H1 (cell line): ENCODE results near the gene ZNF813. TPM values are rescaled to one million over a fixed set of nuclear protein-coding genes. Genes with fewer than 3 reads are reported as not detected.
A peak's percentile ranks its signal among the peaks of the same experiment; 100 is the strongest.

Experiments used
- CTCF ChIA-PET: fragments of 300-600 bp; sonication (Branson Sonifier 250); formaldehyde crosslinking; loops from one replicate; lab custom pipeline; 2021; ENCODE audit not compliant: partially characterized antibody; lab: Charles Lee
- POLR2A ChIA-PET: fragments of 300-600 bp; sonication (Branson Sonifier 250); formaldehyde crosslinking; loops from one replicate; lab custom pipeline; 2021; ENCODE audit warnings: inconsistent platforms; ENCODE audit not compliant: partially characterized antibody; lab: Charles Lee
- DNase-seq, 2 experiments: peaks; one replicate each; pipeline versions ENCODE4 v3.0.0 to v3.0.0-alpha.2; 2010 to 2022; ENCODE audit warnings: low spot score in 2 of 2, low read depth in 1 of 2, mixed read lengths in 1 of 2
- FAIRE-seq: peaks from 2 replicates; lab custom pipeline; 2011; peaks lifted over from hg19 to GRCh38; lab: Jason Lieb, UNC
- H2AFZ ChIP-seq: 2 replicates; pipeline ENCODE4 v1.8.1; 2012; ENCODE audit warnings: low read length, inconsistent platforms
- H2AK5ac ChIP-seq: 2 replicates; pipeline ENCODE4 v1.6.1; 2013; ENCODE audit warnings: low read depth, low read length
- H2BK120ac ChIP-seq: replicated peaks from 2 replicates; pipeline ENCODE3; 2013; ENCODE audit warnings: low read depth, low read length, inconsistent platforms
- H2BK12ac ChIP-seq: 2 replicates; pipeline ENCODE4 v1.6.1; 2013; ENCODE audit warnings: low read depth, low read length
- H2BK15ac ChIP-seq: 2 replicates; pipeline ENCODE4 v1.6.1; 2013; ENCODE audit warnings: low read length
- H2BK20ac ChIP-seq: 2 replicates; pipeline ENCODE4 v1.6.1; 2013; ENCODE audit warnings: low read length
- H2BK5ac ChIP-seq: 2 replicates; pipeline ENCODE4 v1.6.1; 2013; ENCODE audit warnings: low read depth, low read length
- H3K14ac ChIP-seq: 2 replicates; pipeline ENCODE4 v1.6.1; 2013; ENCODE audit warnings: inconsistent platforms; ENCODE audit not compliant: insufficient read length
- H3K18ac ChIP-seq: 2 replicates; pipeline ENCODE4 v1.6.1; 2013; ENCODE audit warnings: low read length; ENCODE audit errors: extremely low read depth
- H3K23ac ChIP-seq: 2 replicates; pipeline ENCODE4 v1.6.1; 2013; ENCODE audit warnings: inconsistent platforms; ENCODE audit not compliant: insufficient read length
- H3K23me2 ChIP-seq: 2 replicates; pipeline ENCODE4 v1.6.1; 2013; ENCODE audit warnings: low read depth, low read length
- H3K27ac ChIP-seq: 2 replicates; pipeline ENCODE4 v1.6.1; 2011; ENCODE audit warnings: low read depth, low read length, inconsistent platforms
- H3K27me3 ChIP-seq, 4 experiments: replicated peaks in 1 of 4; 1 replicate in 1 of 4; 2 replicates in 3 of 4; pipeline versions ENCODE4 v1.6.1 to v1.8.1; 2011 to 2013; ENCODE audit warnings: low read length in 3 of 4, mild to moderate bottlenecking in 3 of 4, inconsistent platforms in 2 of 4, mixed read lengths in 2 of 4, moderate library complexity in 1 of 4; ENCODE audit not compliant: control insufficient read depth in 3 of 4, insufficient read depth in 3 of 4; ENCODE audit errors: extremely low read depth in 1 of 4
- H3K36me3 ChIP-seq, 4 experiments: 2 replicates each; pipeline versions ENCODE4 v1.6.1 to v1.8.1; 2011 to 2013; ENCODE audit warnings: mild to moderate bottlenecking in 4 of 4, low read length in 3 of 4, moderate library complexity in 2 of 4, control low read depth in 1 of 4, inconsistent platforms in 1 of 4; ENCODE audit not compliant: insufficient read depth in 4 of 4, control insufficient read depth in 2 of 4
- H3K4ac ChIP-seq: replicated peaks from 2 replicates; pipeline ENCODE3; 2013; ENCODE audit warnings: low read length, low read depth, mixed read lengths, inconsistent platforms; ENCODE audit not compliant: insufficient read length
- H3K4me1 ChIP-seq, 4 experiments: replicated peaks in 1 of 4; 1 replicate in 1 of 4; 2 replicates in 3 of 4; pipeline versions ENCODE4 v1.6.1 to v1.8.1; 2011 to 2013; ENCODE audit warnings: low read length in 3 of 4, inconsistent platforms in 2 of 4, mixed read lengths in 1 of 4; ENCODE audit not compliant: insufficient read depth in 4 of 4, control insufficient read depth in 3 of 4
- H3K4me2 ChIP-seq, 2 experiments: 2 replicates each; pipeline versions ENCODE4 v1.6.1 to v1.8.1; 2011 to 2013; ENCODE audit warnings: low read depth in 2 of 2, low read length in 2 of 2, control low read depth in 1 of 2, inconsistent platforms in 1 of 2, mild to moderate bottlenecking in 1 of 2; ENCODE audit not compliant: insufficient read depth in 1 of 2
- H3K4me3 ChIP-seq, 4 experiments: fragments of 200-600, 300-600 bp in 1 of 4; sonication (generic), shearing (Covaris generic), sonication (Bioruptor Twin) in 1 of 4; 2 replicates each; pipeline versions ENCODE4 v1.5.1 to v1.8.1; 2011 to 2016; ENCODE audit warnings: low read length in 4 of 4, low read depth in 3 of 4, control low read depth in 2 of 4, inconsistent platforms in 2 of 4, mild to moderate bottlenecking in 2 of 4, mixed read lengths in 1 of 4, moderate library complexity in 1 of 4; ENCODE audit not compliant: insufficient read depth in 2 of 4; ENCODE audit errors: extremely low read depth in 1 of 4
- H3K56ac ChIP-seq: replicated peaks from 2 replicates; pipeline ENCODE3; 2013; ENCODE audit warnings: low read depth, mild to moderate bottlenecking, mixed read lengths, low read length, inconsistent platforms; ENCODE audit not compliant: insufficient read length
- H3K79me1 ChIP-seq: 2 replicates; pipeline ENCODE4 v1.6.1; 2013; ENCODE audit warnings: low read depth, low read length, control low read depth
- H3K79me2 ChIP-seq, 2 experiments: 2 replicates each; pipeline versions ENCODE4 v1.6.1 to v1.8.1; 2012 to 2013; ENCODE audit warnings: low read length in 2 of 2, mild to moderate bottlenecking in 2 of 2, inconsistent platforms in 1 of 2; ENCODE audit not compliant: insufficient read depth in 2 of 2, control insufficient read depth in 1 of 2
- H3K9ac ChIP-seq, 4 experiments: replicated peaks in 1 of 4; 1 replicate in 1 of 4; 2 replicates in 3 of 4; pipeline versions ENCODE4 v1.6.1 to v1.8.1; 2011 to 2013; ENCODE audit warnings: low read depth in 3 of 4, low read length in 3 of 4, control low read depth in 2 of 4, mild to moderate bottlenecking in 2 of 4, moderate library complexity in 2 of 4, inconsistent platforms in 1 of 4; ENCODE audit errors: extremely low read depth in 1 of 4
- H3K9me3 ChIP-seq, 2 experiments: 2 replicates each; pipeline versions ENCODE4 v1.6.1 to v1.8.1; 2012 to 2013; ENCODE audit warnings: mild to moderate bottlenecking in 2 of 2, moderate library complexity in 2 of 2, control low read depth in 1 of 2, inconsistent platforms in 1 of 2, low read depth in 1 of 2, low read length in 1 of 2, mixed read lengths in 1 of 2; ENCODE audit not compliant: insufficient read depth in 2 of 2
- H4K20me1 ChIP-seq, 2 experiments: replicated peaks in 1 of 2; 2 replicates each; pipeline versions ENCODE3 to v1.8.1; 2011 to 2013; ENCODE audit warnings: inconsistent platforms in 2 of 2, low read length in 2 of 2, mild to moderate bottlenecking in 1 of 2; ENCODE audit not compliant: insufficient read depth in 2 of 2, control insufficient read depth in 1 of 2
- H4K5ac ChIP-seq: 2 replicates; pipeline ENCODE4 v1.6.1; 2013; ENCODE audit warnings: low read length, low read depth, mixed read lengths, inconsistent platforms; ENCODE audit not compliant: insufficient read length
- H4K8ac ChIP-seq: 2 replicates; pipeline ENCODE4 v1.8.0; 2013; ENCODE audit warnings: mild to moderate bottlenecking, moderate library complexity, low read length, inconsistent platforms; ENCODE audit not compliant: insufficient read depth; ENCODE audit errors: extremely low read depth
- H4K91ac ChIP-seq: replicated peaks from 2 replicates; pipeline ENCODE3; 2013; ENCODE audit warnings: low read length, mixed read lengths, inconsistent platforms; ENCODE audit not compliant: insufficient read length
- CBX5 ChIP-seq: fragments of 300-800, 300-1000 bp; sonication (generic); IDR thresholded peaks from 2 replicates; pipeline ENCODE4 v1.7.1; 2016; ENCODE audit warnings: antibody characterized with exemption, low read length, low read depth
- NANOG ChIP-seq: IDR thresholded peaks from 2 replicates; pipeline ENCODE4 v1.6.1; 2011; ENCODE audit warnings: low read length, low read depth, mild to moderate bottlenecking, inconsistent platforms; ENCODE audit not compliant: insufficient read depth, poor library complexity, severe bottlenecking
- ZNF274 ChIP-seq: IDR thresholded peaks from 2 replicates; pipeline ENCODE4 v1.7.0; 2012; ENCODE audit warnings: low read length, borderline replicate concordance; ENCODE audit errors: extremely low read depth
- WGBS, 2 experiments: shearing (Covaris generic) in 1 of 2; methylation state at CpG; one replicate each; pipeline versions ENCODE4 v1.1.6 to v1.1.7; 2013 to 2015; ENCODE audit warnings: low lambda C conversion rate in 2 of 2, mixed read lengths in 2 of 2, inconsistent platforms in 1 of 2, low coverage in 1 of 2, missing lambda C conversion rate in 1 of 2; ENCODE audit not compliant: insufficient replicate concordance in 2 of 2, insufficient coverage in 1 of 2, insufficient read length in 1 of 2; ENCODE audit errors: extremely low coverage in 1 of 2, missing lambda C conversion rate in 1 of 2; 5-methylcytosine and 5-hydroxymethylcytosine counted together
- polyA plus RNA-seq, 7 experiments: library from polyadenylated mRNA; depleted of rRNA in 3 of 7; stranded (reverse) in 5 of 7; unstranded in 2 of 7; fragments of >200 nt in 5 of 7; fragments of 200-250 nt in 2 of 7; gene quantifications; 1 replicate in 5 of 7; 2 replicates in 1 of 7; 4 replicates in 1 of 7; pipeline versions ENCODE4 v1.2.1 to v1.2.3, GENCODE V29; 2011 to 2013; ENCODE audit warnings: missing spikeins in 2 of 7, mixed read lengths in 2 of 7
- total RNA-seq: library from RNA; stranded (reverse); fragmentation: NEBNext Ultra II Directional; extraction: Animal tissue kit (Norgen Biotek cat#: 25700); gene quantifications from 2 replicates; pipeline ENCODE4 v1.2.1, GENCODE V29; 2021

The ZNF813 gene
- total and polyA plus RNA-seq, 2 of the 8 experiments (the other 6 are each of a cell fraction or from before 2014, with no cell fraction given), result 2.9 to 22.1 TPM

DNA sequence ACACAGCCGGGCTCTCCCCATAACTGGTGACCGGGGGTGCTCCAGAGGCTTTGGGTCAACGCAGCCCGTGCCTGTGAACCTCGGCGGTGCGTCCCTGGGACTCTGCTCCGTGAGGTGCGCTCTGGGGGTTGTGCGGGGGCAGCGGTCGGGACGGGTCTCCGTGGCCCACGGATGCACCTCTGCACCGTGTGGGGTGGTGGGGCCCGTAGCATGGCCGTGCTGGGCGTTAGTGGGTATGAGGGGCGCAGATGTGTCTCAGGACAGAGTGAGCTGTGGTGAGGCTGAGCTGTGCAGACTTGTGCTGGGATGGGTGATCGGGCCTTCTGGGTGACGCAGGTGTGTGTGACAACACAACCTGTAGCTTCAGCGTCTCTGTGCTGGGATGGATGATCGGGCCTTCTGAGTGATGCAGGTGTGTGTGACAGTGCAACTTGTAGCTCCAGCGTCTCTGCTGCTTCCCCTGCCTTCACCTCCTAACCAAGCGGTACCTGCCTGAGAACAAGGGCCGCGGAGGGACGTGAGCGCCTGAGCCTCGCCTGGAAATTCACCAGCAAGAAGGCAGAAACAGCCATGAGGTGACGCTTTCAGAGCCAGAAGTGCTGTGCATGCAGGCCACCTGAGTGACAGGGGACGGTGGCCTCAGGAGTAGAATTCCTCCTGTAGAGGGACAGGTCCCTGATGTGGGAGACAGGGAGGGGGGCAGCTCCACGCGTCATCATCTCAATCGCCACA is 71.0 kb downstream of the ZNF813 start:
- Histone ChIP-seq H2AK5ac (no peak overlapping the region), H3K4me1 (peaks cover 0 to 5% (median 0%) of the 10 kb centered on the region in 4 experiments; a peak in 2 of 7 replicates), H2BK120ac (no peak overlapping the region), H3K18ac (no peak overlapping the region; the same call in 1 of the 2 replicates), H3K27me3 (no peaks in the 10 kb centered on the region), H2BK15ac (no peak overlapping the region), H2BK12ac (no peak overlapping the region; the same call in 1 of the 2 replicates), H3K23ac (no peak overlapping the region), H3K56ac (no peak overlapping the region), H3K36me3 (peaks cover 6 to 15% (median 13%) of the 10 kb centered on the region in 4 experiments), H2BK20ac (no peak overlapping the region), H4K91ac (no peak overlapping the region), H3K9ac (peak overlapping the region in 3 of 4 experiments; percentile 22 to 75 (median 26); a peak in 5 of 7 replicates), H3K4me3 (peak overlapping the region; percentile 38 to 71 (median 67)), H3K79me1 (no peaks in the 10 kb centered on the region), H3K79me2 (no peaks in the 10 kb centered on the region), H4K5ac (no peak overlapping the region), H3K4me2 (peak overlapping the region; percentile 53 to 83), H3K23me2 (peaks cover 6% of the 10 kb centered on the region; the same call in 1 of the 2 replicates), H3K4ac (no peak overlapping the region), H3K9me3 (no peaks in the 10 kb centered on the region), H3K14ac (no peak overlapping the region), H2AFZ (no peak overlapping the region), H2BK5ac (peak overlapping the region; percentile 71), H4K20me1 (peaks cover 2% of the 10 kb centered on the region in 2 experiments), H4K8ac (peak overlapping the region; percentile 78), H3K27ac (no peak overlapping the region)
- FAIRE-seq (no peak), DNase-seq (no peak)
- 67% methylated on average over 29 of the region's 36 CpGs; no CpG with 5 or more reads in 1 of the 2 experiments for WGBS, 2 experiments
- ChIA-PET POLR2A (interaction anchor here (0.7 to 3.5 kb wide), 5 partner anchors 8 to 27 kb away, joined by 3 to 13 read pairs (median 3); no protein-coding TSS in a partner anchor), CTCF (interaction anchor here (0.6 to 1.0 kb wide), 2 partner anchors 59 to 138 kb away, joined by 3 read pairs; no protein-coding TSS in a partner anchor)
- no peak for TF ChIP-seq ZNF274
- TF ChIP-seq NANOG, result no peak
- TF ChIP-seq CBX5, result no peak
